ENCODE measurements around the gene ZNF549.

ZNF549 gene

GRCh38 chr19:57566396-57567265, 39.5 kb downstream of the ZNF549 start:
- no peak for DNase-seq (ENCODE audit: low spot score)

- DNase-seq (ENCODE audit: low spot score), result no peak
Measured at GRCh38 chr19:57570707-57571106, 43.6 kb downstream of the ZNF549 start.

DNA sequence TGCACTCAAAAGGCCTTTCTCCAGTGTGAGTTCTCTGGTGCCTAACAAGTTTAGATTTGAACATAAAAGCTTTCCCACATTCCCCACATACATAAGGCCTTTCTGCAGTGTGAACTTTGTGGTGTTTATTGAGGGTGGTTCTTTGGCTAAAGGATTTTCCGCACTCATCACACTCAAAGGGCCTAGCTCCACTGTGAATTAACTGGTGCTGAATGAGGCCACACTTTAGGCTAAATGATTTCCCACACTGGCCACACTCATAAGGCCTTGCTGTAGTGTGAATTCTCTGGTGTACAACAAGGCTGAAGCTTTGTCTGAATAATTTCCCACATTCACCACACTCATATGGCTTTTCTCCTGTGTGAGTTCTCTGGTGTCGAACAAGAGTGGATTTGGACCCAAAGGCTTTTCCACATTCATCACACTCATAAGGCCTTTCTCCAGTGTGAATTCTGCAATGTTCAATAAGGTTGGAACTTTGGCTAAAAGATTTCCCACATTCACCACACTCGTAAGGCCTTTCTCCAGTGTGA, 45.3 kb downstream of the ZNF549 start:
- DNase-seq (ENCODE audit: low spot score), result no peak

DNA sequence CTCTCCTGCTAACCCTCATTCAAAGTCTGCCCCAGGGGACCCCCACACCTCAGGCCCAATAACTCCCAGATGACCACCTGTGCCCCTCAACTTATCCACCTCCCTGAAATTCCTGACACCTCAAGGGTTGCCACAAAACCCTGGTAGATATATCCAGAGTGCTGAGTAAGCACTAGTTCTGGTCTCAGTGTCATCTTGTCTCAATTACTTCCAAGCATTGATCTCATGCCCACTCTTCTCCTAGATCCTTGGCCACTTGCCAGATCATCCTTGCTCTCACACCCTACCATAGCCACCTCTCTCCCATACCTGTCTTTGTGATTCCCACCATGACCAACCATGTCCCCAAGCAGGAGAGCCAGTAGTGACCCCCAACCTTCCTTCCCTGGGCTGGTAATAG, 49.5 kb downstream of the ZNF549 start:
- DNase-seq (ENCODE audit: low spot score), result no peak

- DNase-seq (ENCODE audit: low spot score), result peak; percentile 99
Measured at GRCh38 chr19:57578487-57579205, 51.5 kb downstream of the ZNF549 start, which contains the start of gene ZNF416. Gene ZNF416 (minus strand): TSS chr19:57578911. CDS start chr19:57578704, 207 bp downstream.

- no peak for DNase-seq (ENCODE audit: low spot score)
Measured at GRCh38 chr19:57583104-57583520, 56.0 kb downstream of the ZNF549 start.

DNA sequence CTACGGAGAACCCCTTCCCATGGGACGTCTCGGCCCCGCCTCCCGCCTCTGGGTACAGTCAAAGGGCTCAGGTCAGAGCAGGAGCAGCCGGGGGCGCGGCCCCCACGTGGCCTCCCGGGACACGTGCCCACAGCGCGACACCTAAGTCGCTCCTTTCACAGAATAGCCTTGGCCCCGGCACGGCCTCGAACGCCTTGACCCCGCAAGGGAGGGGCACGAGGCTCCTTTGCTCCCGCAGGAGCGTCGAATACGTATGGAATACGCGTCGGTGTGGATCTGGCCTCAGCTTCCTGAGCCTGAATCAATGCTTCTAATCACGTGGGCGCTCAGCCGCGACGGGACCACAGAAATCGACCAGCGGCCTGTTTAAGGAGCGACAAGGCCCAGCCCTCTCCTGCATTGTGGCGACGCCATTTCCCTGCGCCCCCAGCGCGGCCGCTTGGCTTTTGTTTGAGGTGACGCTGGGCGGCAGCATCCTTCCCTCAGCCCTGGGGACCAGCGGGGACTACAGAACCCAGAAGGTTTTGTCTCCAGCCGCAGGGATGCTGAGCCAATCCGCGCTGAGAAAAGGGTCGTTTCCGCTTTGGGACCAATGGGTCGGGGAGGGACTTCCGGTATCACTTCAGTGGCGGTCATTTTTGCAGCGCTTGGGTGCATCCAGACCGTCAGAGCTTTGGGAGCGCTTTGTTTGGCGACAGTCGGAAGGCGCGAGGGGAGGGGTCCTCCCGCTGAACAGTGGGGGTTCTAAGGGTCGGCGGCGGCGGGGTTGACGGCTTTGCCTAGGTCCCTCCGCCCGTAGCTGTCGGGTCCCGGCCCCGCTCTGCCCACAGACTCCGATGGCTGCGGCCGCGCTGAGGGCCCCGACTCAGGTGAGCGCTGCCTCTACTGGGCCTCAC, 56.6 kb downstream of the ZNF549 start, which contains the start of gene ZIK1:
ZIK1 (plus strand) TSS at position 625 of the 896 bp plus-strand sequence; CDS start at position 837, 212 bp downstream.
- DNase-seq (ENCODE audit: low spot score), result peak; percentile 96

DNA sequence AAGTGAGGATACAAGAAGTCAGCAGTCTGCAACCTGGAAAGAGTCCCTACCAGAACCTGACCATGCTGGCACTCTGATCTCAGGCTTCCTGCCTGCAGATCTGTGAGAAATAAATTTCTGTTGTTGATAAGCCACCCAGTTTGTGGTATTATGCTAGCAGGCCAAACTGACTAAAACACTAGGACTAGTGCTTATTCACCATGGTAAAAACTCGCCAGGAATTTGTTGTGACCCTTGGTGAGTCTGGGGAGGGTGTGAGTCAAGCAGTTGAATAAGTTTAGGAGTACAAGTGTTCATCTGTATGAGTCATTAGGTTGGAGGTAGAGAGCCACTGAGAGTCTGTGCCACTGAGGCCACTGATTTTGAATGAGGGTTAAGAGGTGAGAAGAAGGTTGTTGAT, 60.4 kb downstream of the ZNF549 start:
- DNase-seq (ENCODE audit: low spot score), result peak; percentile 78

DNA sequence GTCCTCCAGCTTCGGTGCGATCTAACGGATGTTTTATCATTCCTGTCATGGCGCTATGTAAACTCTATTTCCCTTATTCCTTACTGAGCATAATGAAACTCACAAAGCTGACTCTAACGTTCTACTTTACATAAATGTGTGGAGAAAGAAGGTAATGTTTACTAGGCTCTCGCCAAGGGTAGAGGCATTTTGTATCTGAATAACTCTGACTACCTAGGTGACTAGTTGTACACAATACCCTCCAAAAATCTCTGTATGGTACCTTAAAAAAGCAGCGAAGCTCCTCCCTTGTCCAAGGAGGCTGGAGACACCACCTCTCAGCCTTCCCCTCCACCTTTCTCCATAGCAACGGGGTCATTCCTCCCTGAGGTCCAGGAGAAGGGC, 72.2 kb downstream of the ZNF549 start:
- no peak for DNase-seq (ENCODE audit: low spot score)

- peak; percentile 96 for DNase-seq (ENCODE audit: low spot score)
Measured at GRCh38 chr19:57599761-57600383, 72.7 kb downstream of the ZNF549 start, which contains the start of gene ZNF530. Gene ZNF530 (plus strand): TSS chr19:57599885. CDS start chr19:57604346, 4,461 bp downstream.

GRCh38 chr19:57606931-57607330, 79.8 kb downstream of the ZNF549 start:
- DNase-seq (ENCODE audit: low spot score), result no peak
